WI38 (cell line): ENCODE results near the gene SLC35D2.

Experiments
- H3K4me3 ChIP-seq: 2 replicates; pipeline ENCODE4 v1.5.1; 2011; ENCODE audit warnings: low read depth, mild to moderate bottlenecking, control low read depth, low read length
- CTCF ChIP-seq: IDR thresholded peaks from 2 replicates; pipeline ENCODE4 v1.5.1; 2012; ENCODE audit warnings: low read depth, mild to moderate bottlenecking, control low read depth, low read length

SLC35D2 gene

DNA sequence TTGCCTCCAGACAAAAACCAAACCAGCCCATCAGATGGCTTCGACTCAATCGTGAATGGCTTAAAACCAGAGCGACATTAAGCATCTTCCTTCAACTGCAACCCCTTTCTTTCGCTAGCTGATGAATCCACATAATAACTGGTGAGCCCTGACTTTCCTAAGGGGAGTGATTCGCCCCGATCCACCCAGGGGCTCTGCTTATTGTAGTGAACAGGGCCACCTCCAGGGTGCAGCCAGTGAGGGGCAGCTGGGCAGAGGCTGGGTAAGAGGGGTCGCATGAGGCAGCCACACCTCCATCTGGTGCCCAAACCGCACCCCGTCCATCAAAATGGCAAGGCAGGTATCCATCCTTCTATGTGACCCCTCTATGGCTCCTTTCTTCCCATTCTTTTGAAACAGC lies 38.0 kb downstream of the SLC35D2 start:
- TF ChIP-seq CTCF, result no peak

DNA sequence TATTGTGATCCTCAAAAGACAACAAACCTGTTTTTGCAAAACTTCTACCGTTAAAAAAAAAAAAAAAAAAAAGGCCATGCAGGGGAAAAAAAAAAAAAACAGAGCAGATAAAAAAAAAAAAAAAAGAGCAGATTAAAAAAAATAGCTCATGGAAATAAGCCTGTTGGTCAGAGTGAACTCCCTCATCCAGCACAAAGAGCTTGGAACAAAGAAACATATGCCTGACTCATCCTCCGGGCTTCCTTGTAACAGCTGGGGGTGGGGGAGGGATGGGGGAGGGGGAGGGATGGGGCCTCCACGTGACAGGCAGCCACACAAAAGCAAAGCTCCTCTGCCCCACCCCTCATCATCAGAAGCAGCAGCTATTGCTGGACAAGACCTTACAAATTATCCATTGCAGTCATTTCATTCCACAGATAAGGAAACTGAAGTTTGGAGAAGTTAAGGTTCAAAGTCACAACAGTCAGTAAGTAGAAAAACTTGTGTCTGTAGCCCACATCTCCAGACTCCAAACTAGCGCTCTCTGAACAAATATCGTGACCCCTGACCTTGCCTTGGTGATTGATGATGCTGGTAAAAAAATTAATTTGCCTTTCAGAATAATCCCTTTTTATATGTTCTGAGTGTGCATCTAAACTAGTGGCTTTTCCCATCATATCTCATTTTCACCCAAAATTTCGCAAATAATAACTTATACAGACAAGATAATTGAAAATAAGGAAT lies 38.9 kb downstream of the SLC35D2 start:
- no peak for TF ChIP-seq CTCF
- H3K4me3 ChIP-seq, result no peak overlapping the region

More for the DNA sequence above, 38.0 kb downstream of the SLC35D2 start:
- no peak overlapping the region for H3K4me3 ChIP-seq

DNA sequence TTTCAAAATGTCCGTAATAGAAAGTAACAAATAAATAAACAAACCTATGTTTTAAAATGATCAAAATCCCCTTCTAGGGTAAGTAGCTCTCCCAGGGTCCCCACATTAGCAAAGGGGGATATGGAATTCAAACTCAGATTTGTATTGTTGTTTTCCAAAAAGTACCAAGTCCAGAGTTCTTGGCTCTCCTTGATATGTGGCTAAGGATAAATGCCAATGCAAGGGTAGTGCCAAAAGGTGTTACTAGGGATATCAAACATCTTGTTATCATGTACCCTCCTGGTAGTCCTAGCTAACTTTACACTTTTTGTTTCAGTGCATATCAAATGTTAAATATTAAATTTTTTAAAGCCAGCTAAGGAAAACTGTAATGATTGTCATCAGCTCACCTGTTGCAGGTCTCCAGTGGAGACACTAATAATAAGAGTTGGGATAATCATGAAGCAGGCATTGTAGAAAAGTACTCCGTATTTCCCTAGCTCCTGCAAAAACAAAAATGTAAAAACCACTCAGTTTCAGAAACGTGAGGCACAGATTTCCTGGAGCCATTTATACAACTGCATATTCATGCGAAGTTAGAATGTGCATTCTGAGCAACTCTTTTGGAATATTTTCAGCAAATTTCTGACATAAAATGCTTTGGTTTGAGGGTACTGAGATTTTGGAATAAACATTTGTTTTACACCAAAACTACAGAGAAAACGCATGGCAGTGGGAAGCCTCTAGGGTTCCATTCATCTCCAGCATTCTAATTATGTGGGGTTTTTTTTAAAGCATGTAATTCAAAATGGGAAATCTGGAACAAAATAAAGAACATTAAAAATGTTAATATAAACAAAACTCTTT lies 39.8 kb downstream of the SLC35D2 start:
- TF ChIP-seq CTCF, result no peak
- H3K4me3 ChIP-seq, result no peak overlapping the region

GRCh38 chr9:96342571-96343245 lies 40.8 kb downstream of the SLC35D2 start:
- no peak overlapping the region for H3K4me3 ChIP-seq
- no peak for TF ChIP-seq CTCF

- no peak for TF ChIP-seq CTCF
Measured at GRCh38 chr9:96340707-96341106, 42.8 kb downstream of the SLC35D2 start.

DNA sequence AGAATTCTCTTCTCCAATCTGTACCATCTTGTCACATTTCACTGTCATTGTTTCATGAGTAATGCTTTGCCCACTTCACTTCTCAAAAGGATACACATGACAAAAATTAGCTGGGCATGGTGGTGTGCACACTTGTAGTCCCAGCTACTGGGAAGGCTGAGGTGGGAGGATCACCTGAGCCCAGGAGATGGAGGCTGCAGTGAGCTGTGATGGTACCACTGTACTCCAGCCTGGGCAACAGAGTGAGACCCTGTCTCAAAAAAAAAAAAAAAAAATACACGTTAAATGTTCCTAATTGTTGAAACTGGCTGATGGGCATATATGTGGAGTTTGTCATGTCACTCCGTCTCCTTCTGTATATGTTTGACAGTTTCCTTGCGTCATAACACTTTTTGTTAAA lies 45.2 kb downstream of the SLC35D2 start:
- no peak overlapping the region for H3K4me3 ChIP-seq
- TF ChIP-seq CTCF, result no peak

More at GRCh38 chr9:96340707-96341106, 42.8 kb downstream of the SLC35D2 start:
- no peak overlapping the region for H3K4me3 ChIP-seq

DNA sequence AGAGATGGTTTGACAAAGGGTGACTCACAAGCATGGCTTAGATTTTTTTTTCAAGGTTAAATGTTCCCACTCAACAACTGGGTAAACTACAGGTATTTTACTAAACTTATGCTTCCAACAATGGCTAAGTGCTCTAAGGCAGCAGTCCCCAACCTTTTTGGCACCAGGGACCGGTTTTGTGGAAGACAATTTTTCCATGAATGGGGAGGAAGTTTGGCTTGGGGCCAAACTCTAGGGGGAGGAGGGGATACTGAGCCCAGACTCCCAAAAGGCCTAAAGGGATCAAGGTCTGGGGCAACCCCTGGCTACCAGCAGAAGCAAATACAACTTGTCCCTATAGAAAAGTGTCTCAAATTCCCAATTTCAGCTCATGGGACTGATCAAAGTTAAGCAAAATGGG lies 49.6 kb downstream of the SLC35D2 start:
- no peak overlapping the region for H3K4me3 ChIP-seq
- no peak for TF ChIP-seq CTCF
